ENCODE results near the gene STX1A.
"Not testable (repeated sequence)": the region's sequence is repeated elsewhere in the genome, so short reads cannot be mapped to it uniquely, and the experiment has no call there.

STX1A gene

DNA sequence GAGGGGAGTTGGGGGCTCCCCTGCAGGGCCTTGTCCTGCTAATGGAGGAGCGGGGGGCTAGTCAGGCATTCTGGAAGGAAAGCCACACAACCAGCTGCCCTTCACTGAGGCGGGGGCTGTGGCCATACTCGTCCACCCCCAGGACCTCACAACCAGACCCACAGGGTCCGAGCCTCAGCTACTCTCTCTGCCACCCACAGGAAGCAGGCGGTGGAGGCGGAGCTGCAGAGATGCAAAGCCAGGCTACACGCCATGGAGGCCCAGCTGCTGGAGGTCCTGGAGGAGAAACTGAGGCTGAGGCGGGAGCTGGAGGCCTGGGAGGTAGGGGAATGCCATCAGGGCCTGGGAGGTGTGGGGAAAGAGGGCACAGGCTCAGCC lies 16.0 kb upstream of the STX1A start:
- no peak for DNase-seq (ENCODE audit: low read depth, low spot score)

GRCh38 chr7:73734619-73735527 lies 15.4 kb upstream of the STX1A start:
- DNase-seq (ENCODE audit: low read depth, low spot score) = no peak

- no peak for DNase-seq (ENCODE audit: low read depth, low spot score)
Observed at GRCh38 chr7:73732397-73732796, 12.9 kb upstream of the STX1A start.

- no peak for DNase-seq (ENCODE audit: low read depth, low spot score)
Observed at GRCh38 chr7:73730485-73730884, 11.0 kb upstream of the STX1A start.

GRCh38 chr7:73728551-73728950 lies 9.1 kb upstream of the STX1A start:
- no peak for DNase-seq (ENCODE audit: low read depth, low spot score)

DNA sequence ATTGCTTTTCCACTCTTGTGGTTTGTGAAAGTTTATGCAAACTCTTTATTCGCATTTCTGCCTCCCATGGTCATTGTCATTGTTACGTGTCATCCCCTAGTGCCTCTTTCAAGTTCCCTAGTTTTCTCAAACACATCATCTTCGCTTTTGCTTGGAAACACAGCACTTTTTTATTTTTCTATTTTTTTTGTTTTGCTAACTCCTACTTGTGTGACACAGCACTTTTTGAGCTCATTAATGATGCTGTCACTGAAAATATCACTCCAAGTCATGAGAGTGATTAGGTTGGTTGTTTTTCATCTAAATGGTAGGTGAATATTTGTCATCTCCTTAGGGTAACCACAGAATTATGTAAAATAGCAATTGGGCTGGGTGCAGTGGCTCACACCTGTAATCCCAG lies 8.5 kb upstream of the STX1A start:
- no peak for DNase-seq (ENCODE audit: low read depth, low spot score)

DNA sequence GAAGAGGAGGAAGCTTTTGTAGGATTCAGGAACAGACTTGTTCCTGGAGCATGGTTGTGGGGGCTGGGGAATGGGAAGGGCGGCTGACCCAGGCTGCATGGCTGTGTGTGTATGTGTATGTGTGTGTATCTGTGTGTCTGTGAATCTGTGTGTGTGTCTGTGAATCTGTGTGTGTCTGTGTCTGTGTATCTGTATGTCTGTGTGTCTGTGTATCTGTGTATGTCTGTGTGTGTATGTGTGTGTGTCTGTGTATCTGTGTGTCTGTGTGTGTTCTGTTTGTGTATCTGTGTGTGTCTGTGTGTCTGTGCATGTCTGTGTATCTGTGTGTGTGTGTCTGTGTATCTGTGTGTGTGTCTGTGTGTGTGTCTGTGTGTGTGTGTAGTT lies 6.6 kb upstream of the STX1A start:
- DNase-seq (ENCODE audit: low read depth, low spot score) = no peak

DNA sequence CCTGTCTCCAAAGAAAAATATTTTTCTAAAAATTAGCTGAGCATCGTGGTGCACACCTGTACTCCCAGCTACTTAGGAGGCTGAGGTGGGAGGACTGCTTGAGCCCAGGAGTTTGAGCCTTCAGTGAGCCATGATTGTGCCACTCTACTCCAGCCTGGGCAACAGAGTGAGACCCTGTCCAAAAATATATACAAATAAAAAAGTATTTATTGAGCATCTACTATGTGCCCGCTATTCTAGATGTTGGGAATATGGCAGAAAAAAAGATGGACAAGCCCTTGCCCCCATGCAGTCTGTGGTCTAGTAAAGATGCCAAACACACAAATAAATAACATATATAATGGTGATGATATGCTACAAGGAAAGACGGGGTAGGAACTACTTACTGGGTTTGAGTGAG lies 4.3 kb upstream of the STX1A start:
- no peak for DNase-seq (ENCODE audit: low read depth, low spot score)

- DNase-seq (ENCODE audit: low read depth, low spot score) = no peak
Observed at GRCh38 chr7:73722785-73723184, 3.3 kb upstream of the STX1A start.

DNA sequence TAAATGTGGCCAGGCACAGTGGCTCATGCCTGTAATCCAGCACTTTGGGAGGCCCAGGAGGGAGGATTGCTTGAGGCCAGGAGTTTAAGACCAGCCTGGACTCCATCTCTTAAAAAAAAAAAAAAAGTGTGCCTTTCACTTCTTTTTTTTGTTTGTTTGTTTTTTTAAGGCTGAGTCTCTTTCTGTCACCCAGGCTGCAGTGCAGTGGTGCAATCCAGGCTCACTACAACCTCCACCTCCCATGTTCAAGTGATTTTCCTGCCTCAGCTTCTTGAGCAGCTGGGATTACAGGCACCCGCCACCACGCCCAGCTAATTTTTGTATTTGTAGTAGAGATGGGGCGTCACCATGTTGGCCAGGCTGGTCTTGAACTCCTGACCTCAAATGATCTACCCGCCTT lies 2.7 kb upstream of the STX1A start:
- not testable (repeated sequence) for DNase-seq (ENCODE audit: low read depth, low spot score)

GRCh38 chr7:73721377-73721817 lies 1.9 kb upstream of the STX1A start:
- DNase-seq (ENCODE audit: low read depth, low spot score) = no peak

DNA sequence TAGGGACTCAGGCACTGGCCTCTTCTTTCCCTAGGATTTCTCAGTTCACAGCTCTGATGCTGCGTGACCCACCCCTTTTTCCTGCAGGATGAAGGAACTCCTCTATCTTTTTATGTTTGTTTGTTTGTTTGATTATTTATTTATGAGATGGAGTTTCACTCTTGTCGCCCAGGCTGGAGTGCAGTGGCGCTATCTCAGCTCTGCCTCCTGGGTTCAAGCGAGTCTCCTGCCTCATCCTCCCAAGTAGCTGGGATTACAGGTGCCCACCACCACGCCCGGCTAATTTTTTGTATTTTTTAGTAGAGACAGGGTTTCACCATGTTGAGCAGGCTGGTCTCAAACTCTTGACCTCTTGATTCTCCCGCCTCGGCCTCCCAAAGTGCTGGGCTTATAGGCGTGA lies 974 bp upstream of the STX1A start:
- DNase-seq (ENCODE audit: low read depth, low spot score) = not testable (repeated sequence)

DNA sequence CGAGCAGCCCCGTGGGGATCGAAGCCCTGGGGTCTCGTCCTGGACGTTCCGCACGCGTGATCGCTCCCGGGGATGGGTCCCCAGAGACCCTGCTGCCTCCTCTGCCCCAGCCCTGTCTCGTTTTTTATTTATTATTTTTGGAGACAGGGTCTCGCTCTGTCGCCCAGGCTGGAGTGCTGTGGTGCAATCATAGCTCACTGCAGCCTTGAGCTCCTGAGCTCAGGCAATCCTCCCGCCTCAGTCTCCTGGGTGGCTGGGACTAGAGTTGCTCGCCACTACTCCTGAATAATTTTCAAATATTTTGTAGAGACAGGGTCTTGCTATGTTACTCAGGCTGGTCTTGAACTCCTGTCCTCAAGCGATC lies 319 bp upstream of the STX1A start:
- DNase-seq (ENCODE audit: low read depth, low spot score) = no peak

DNA sequence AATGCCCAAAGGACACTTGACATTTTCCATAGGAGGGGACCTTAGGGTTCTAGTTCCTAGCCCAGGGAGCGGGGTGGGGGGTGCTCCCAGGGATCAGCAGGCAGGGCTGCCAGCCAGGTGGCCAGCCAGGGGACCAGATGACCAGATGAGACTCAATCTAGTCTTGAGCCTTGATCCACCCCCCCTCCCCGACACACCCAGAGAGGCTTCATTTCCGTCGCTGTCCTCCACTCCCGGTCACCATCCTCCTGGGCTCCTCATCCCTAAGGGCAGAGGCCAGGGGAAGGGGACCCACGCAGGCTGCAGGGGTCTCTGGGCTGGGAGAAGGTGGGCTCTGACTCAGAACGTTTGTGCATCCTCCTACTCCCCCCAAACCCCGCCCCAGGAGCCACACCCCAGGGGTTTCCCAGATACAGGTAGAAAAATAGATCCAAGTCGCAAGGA lies 1.0 kb downstream of the STX1A start:
- no peak for DNase-seq (ENCODE audit: low read depth, low spot score)

GRCh38 chr7:73717991-73718405 lies 1.5 kb downstream of the STX1A start:
- no peak for DNase-seq (ENCODE audit: low read depth, low spot score)

- DNase-seq (ENCODE audit: low read depth, low spot score) = no peak
Observed at GRCh38 chr7:73717025-73717807, 2.3 kb downstream of the STX1A start.

GRCh38 chr7:73716318-73716890 lies 3.1 kb downstream of the STX1A start:
- DNase-seq (ENCODE audit: low read depth, low spot score) = no peak

DNA sequence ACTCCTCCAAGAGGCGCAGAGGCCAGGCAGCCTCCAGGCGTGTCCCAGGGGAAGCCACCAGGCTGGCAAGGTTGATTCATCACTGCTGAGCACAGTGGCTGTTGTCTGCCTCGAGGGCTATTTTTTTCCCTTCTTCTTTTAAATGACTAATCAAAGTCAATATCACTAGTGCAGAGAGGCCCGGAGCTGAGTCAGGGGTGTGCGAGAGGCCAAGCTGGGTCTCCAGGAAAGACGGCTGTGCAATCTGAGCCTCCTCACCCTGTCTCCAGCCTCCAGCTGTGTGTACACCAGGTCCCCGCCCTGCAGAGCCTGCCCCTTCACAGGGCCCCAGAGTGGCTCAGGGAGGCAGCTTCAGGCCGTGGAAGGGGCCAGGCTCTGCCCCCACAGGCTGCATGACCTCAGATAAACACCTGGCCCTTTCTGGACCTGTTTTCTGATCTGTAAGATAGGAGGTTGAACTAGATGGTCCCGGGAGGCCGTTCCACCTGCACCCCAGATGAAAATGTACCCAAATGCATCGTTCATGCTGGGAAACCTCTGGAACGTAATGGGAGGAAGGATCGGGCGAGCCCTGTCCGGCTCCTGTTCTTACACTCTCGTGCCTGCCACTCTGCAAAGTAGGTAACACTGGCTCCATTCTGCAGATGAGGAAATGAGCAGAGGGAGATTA lies 3.7 kb downstream of the STX1A start:
- peak; percentile 88 for DNase-seq (ENCODE audit: low read depth, low spot score)

DNA sequence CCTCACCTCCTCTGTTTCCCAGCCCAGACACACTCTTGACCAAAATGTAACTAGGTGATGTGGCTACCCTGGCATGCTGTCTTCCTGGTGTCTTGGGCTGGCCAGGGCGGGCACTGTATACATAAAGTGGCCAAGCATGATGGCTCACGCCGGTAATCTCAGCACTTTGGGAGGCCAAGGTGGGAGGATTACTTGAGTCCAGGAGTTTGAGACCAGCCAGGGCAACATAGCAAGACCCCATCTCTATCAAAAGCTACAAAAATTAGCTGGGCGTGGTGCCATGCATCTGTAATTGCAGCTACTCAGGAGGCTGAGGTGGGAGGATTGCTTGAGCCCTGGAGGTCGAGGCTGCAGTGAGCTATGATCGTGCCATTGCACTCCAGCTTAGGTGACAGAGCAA lies 6.2 kb downstream of the STX1A start:
- not testable (repeated sequence) for DNase-seq (ENCODE audit: low read depth, low spot score)

GRCh38 chr7:73712773-73713172 lies 6.7 kb downstream of the STX1A start:
- DNase-seq (ENCODE audit: low read depth, low spot score) = no peak

- DNase-seq (ENCODE audit: low read depth, low spot score) = no peak
Observed at GRCh38 chr7:73708961-73709549, 10.4 kb downstream of the STX1A start.

All from brain pericyte (primary cell).